GM18511 (cell line): Measurements from ENCODE around the gene NFXL1.

Experiments used
- ATAC-seq: cut with Tn5 transposase; IDR thresholded peaks from one replicate; pipeline ENCODE4 v1.9.1; 2021; ENCODE audit warnings: mild to moderate bottlenecking, moderate library complexity; ENCODE audit not compliant: unreplicated experiment

Gene NFXL1

DNA sequence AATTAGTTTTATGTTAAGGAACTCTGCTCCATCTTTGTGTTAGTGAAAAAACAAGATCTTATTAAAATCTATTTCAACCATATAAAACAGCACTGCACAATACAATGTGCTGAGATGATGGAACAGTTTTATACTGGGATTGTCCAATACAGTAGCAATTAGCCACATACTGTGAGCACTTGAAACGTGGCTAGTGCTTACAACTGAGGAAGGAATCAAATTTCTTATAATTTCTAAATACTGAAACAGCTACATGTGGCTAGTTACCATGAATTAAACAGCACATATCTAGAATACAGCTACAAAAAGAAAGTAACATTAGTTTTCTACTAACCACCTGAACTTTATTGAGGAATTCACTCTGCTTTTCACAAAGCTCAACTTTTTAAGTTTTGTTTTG, 14.7 kb downstream of the NFXL1 start:
- no peak for ATAC-seq

DNA sequence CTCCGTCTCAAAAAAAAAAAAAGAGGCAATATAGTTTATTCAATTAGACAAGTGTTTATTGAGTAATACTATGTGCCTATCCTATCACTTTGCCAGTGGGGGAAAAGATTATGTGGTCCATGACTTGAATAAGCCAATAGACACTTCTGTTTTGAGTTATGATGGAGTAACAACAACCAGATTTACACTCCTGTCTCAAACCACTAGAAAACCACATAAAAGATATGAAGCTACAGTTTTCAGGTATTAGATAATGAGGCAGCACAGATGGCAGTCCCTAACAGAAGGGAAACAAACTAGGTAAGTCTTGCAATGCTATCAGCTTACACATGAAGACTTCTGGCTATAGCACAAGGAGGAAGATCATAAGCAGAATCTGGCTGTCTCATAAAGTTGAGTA, 22.5 kb downstream of the NFXL1 start:
- no peak for ATAC-seq

DNA sequence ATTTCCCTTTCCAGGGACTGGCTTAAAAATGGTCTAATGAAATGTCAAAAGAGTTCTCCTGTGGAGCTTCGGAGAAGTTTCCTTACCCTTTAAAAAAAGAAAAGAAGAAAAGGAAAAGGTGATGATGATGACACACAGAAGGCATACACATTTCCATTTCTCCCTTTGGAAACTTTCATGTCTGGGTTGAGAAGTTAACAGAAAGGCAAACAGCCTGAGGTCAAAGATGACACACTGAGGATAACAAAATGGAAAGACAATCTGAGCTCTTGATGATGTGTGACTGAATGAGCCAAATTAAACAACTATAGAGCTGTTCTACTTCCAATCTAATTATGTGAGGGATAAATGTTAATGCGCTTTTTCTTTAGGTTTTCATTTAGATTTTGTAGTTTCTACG, 32.2 kb downstream of the NFXL1 start:
- no peak for ATAC-seq

DNA sequence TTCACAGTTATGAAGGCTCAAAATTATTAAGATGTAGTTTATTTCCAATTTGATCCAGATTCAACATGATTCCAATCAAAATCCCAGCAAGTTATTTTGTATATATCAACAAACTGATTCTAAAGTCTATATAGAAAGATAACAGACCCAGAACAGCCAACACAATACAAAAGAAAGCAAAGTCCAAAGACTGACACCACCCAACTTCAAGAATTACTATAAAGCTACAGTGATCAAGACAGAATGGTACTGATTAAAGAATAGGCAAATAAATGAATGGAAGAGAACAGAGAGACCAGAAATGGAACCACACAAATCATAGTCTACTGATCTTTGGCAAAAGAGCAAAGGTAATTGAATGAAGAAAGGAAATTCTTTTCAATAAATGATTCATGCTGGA, 34.9 kb downstream of the NFXL1 start:
- no peak for ATAC-seq

DNA sequence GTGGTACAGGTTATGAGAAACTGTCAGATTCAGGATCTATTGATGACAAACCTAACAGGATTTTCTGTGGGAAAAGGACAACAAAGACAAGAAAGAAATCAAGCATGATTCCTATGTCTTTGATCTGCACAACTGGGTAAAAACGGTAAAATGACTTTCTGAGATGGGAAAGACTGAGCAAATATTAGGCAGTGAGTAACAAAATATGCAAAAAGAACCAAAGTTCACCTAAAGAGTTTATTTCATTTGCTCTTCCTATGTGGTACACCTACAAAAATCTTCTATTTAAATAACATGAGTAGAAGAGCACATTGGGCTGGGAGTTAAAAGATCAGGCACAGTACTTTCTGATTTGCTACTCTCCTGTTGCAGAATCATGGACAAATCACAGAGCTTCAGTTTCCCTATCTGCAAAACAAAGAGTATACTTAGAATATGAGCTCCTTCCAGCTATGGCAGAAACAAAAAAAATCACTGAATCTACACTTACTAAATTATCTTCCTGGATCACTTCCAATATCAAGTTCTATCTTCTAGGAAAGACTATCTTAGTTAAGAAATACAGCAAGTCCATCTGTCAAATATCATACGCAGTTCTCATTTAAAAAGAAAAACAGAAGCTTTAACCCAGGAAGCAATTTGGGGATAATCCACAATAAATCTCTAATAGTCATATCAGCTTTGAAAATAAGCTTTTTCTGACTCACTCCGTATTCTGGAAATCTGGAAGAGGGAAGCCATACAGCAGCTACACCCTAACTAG, 37.4 kb downstream of the NFXL1 start:
- ATAC-seq: no peak

DNA sequence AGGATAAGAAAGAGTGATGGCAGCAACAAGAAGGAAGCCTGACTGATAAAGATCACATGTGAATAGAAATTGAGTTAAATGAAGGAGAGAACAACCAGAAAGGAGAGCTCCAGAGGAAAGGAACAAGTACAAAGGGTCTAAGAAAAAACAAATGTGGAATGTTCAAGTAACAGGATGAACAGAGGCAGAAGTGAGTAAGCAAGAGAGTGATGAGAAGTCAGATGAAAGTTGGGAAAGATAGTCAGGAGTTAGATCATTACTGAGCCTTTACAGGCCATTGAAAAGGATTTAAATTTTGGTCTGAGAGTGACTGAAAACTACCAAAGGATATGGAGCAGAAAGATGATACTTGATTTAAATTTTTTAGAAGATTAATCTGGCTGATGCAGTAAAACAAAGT, 38.1 kb downstream of the NFXL1 start:
- no peak for ATAC-seq

DNA sequence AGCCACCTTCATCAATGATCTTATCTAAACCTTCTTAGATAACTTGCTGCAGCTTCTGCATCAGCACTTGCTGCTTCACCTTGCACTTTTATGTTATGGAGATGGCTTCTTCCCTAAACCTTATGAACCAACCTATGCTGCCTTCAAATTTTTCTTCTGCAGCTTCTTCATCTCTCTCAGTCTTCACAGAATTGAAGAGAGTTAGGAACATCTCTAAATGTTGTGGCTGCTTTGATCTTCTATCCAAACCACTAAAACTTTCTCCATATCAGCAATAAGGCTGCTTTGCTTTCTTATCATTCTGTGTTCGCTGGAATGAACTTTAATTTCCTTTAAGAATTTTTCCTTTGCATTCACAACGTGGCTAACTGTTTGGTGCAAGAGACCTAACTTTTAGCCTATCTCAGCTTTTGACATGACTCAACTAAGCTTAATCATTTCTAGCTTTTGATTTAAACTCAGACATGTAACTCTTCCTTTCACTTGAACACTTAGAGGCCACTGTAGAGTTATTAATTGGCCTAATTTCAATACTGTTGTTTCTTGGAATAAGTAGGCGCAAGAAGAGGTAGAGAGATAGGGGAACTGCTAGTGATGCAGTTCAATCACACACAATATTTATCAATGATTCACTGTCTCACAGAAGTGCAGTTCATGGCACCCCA, 40.4 kb downstream of the NFXL1 start:
- ATAC-seq: no peak

DNA sequence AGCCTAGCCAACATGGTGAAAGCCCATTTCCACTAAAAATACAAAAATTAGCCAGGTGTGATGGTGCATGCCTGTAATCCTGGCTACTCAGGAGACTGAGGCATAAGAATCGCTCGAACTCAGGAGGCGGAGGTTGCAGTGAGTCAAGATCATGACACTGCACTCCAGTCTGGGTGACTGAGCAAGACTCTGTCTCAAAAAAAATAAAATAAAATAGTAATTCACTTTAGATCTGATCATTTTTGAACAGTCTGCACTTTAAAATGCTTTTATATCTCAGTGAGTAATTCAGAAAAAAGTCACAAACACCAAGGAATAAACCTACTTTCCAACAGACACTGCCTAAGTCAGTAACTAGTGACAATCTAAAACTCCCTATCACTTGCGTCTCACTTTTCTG, 50.9 kb downstream of the NFXL1 start:
- ATAC-seq: no peak

DNA sequence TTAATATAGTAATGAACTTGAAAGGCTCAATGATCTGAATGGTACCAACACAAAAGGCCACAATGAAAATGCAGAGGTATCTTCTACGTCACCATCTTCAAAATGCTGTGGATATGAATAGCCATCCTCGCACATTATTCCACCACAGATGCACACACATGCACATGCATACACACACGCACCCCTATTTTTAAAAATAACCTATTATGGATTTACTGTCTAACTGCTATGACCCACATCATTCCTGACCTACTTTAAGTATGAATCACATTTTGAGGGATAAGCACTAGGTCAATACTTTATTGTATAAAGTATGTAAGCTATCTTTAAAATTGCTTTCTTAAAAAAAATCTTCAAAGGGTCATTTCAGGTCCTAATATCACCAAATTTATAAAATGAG, 52.1 kb downstream of the NFXL1 start:
- no peak for ATAC-seq

DNA sequence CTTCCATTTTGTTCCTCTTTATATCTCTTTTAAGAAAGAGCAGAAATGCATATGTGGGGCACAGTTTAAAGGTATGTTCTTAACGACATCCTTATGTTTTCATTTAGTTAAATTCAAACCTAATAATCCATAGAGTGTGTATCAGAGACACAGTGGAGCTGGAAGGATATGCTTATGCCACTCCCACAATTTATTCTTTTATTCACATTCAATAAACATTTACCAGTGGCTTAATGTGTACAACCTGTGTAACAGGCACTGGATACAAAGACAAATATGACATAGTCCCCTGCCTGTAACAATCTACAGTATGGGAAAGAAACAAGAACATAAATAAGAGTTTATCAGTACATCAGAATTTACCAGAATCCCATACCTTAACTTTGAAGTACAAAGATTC, 54.1 kb downstream of the NFXL1 start:
- ATAC-seq: no peak

DNA sequence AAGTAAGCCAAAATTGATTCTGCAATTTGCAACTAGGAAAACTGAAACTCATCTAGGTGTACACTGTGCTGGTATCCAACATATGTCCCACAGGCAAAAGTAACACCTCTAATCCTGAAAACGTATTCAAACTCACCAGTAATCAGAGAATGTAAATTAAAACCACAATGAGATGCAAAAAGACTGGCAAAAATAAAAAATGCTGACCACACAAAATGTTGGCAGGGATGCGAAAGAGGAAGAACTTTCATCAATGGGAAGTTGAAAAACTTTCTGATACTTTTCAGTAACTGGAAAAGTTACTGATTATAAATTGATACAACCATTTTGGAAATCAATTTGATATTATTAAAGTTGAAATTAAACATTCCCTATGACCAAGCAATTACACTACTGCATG, 56.4 kb downstream of the NFXL1 start:
- ATAC-seq: no peak

DNA sequence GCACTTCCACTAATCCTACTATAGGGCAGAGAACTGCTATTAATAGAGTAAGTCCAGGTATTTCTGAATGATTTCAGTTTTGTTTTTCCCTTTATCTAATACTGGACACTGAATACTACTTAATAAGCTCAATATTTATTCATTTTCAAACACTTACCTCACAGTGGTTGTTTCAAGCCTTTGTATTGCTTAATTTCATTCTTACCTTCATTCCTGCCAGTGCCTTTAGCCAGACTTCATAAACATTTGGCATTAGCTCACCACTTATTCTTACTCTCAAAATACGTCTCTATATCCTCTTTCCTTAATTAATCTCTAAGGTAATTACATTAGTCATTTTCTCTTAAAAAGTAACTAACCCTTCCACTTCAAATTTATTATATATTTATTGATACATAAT, 57.7 kb downstream of the NFXL1 start:
- ATAC-seq: no peak

DNA sequence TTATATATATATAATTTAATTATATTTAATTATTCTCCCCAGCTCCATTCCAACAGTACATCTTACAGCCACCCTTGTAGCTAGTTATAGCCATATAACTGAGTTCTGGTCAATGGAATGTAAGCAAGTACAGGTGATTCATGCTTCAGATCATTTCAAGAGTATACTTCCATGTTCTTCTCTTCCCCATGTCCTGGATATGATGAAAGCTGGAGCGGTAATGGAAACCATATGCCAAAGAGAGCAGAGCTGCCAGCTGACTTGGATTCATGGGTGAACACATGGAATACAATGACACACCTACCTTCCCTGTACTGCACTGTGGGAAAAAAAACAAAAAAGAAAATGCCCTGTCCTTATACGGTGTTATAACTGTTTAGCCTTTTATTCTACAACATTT, 59.0 kb downstream of the NFXL1 start:
- ATAC-seq: no peak

DNA sequence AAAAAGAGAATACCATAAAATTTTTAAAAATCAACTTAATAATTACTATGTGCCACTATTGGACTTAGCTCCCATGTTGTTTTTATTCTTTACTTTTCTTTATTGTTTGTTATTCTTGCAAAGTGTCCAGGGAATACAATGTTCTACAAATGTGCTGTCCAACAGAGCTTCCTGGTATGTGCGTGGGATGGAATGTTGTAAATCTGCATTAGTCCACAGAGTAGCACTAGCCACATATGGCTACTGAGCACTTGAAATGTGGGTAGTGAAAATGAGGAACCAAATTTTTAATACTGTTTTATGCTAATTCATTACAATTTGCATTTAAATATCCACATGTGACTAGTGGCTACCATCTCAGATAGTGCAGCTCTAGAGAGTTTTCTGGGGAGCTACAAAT, 62.2 kb downstream of the NFXL1 start:
- ATAC-seq: no peak

DNA sequence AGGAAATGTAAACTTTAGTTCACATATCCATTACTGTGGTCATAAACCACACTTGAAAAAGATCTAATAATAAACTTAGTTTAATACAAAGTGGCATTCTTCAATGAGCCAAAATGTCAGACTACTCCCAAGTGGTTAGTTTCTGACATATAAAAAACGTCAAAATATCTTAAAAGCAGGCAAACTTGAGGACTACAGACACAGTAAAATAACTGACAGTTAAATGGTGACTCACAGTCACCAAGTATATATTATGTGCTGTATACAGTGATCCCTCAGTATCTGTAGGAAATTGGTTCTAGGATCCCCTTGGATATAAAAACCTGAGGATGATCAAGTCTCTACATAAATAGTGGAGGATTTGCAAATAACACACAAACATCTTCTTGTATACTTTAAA, 64.9 kb downstream of the NFXL1 start:
- ATAC-seq: no peak

DNA sequence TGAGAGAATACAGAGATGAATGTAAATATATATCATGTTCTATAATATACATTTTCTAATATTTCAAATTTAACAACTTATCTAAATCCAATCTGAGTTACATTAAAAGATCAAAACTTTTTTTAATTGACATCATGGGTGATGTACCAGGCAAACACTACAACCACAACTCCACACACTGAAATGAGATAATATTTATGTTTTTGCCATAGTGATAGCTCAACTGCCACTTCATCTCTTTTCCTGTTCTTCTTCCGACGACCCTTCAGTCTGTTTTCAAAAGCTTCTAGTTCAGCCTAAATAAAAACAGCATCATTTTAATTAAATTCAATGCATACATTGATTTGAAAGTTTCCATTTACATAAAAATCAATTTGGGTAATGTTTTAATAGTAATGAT, 66.3 kb downstream of the NFXL1 start:
- ATAC-seq: no peak

DNA sequence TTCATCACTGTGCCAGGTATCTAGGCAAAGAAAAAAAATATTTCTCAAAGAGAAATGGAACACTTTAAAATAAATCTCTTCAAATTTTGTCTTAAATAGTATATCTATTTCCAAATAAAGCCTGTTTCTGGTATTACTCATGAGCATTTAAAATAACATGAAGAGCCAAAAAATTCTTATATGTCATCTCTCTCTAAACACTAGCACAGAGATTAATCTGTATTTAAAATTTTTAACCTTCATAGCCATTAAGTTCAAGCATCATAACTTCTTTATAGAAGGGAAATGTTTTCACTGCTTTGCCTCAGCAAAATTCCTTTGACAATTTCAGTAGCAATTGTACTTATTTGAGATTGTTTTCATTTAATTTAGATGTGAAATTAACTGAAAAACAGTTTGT, 71.4 kb downstream of the NFXL1 start:
- no peak for ATAC-seq

DNA sequence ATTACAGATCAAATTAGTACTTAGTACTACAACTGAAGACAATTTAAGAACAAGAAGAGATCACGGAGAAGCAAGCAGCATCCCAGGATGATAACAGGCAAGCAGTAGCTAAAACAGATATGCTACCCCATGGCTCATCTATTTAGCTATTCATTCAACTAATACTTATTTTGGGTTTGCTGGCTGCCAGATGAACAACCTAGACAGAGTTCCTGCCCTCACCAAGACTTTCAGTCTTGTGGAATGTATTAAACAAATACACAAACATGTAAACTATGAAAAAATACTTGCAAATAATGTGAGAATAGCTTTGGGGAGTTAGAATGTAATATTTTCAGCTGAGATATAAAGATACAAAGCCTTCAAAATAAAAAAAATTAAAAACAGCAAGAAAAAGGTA, 74.1 kb downstream of the NFXL1 start:
- no peak for ATAC-seq

DNA sequence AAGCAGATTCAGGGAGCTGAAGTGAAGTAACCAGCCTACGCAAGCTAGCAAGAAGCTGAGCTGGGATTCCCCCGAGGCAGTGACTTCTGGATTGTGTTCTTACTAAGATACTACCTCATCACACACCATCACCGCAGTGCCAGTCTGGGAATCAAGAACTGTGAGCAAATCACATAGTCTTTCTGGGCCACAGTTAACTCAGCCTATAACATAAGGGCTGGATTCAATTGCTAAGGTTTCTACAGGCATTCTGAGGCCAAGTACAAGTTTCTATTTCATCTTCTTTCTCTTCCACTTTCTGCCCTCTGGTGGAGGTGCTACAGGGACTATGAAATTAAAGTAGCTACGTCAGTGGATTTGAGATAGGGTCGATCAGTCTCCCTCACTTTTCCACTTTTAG, 75.1 kb downstream of the NFXL1 start:
- ATAC-seq: peak; percentile 51

DNA sequence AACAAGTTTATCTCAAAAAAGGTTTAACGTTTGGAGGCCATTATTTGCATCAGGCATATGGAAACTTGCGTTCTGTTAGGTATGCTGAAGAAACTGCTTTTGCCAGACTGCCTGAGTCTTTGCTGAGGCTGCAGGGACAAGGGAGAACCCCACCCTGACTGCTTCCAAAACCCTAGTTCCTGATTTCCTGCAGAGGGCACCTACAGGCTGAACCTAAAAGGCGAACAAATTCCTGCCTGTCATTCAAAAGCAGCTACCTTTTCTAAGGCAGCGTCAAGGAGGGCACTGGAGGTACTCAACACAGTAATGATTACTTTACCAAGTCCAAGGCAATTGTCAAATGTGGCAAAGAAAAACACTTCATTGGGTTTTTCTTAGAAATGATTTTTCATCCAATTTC, 75.9 kb downstream of the NFXL1 start:
- ATAC-seq: no peak

DNA sequence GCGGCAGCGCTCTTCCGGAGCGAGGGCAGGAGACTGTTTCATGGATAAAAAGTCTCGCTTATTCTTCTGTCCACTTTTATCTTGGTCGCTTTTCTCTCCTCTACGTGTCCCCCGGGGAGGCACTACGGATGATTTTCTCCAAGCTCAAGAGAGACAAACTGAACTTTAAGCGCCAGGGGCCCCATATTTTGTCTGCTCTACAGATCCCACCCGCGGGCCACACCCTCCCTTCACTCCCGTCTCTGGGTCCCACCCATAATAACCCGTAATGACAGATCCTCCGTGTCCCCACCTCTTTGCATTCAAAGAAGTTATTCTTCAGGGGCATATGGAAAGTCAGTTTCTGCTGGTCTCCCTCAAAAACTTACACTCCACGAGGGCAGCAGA, 76.5 kb downstream of the NFXL1 start, which contains the start of gene CORIN:
Gene CORIN, minus strand, starts transcription at position 160 of the 387 bp plus-strand sequence. Its CDS starts 118 bp downstream, at position 42.
- ATAC-seq: no peak

DNA sequence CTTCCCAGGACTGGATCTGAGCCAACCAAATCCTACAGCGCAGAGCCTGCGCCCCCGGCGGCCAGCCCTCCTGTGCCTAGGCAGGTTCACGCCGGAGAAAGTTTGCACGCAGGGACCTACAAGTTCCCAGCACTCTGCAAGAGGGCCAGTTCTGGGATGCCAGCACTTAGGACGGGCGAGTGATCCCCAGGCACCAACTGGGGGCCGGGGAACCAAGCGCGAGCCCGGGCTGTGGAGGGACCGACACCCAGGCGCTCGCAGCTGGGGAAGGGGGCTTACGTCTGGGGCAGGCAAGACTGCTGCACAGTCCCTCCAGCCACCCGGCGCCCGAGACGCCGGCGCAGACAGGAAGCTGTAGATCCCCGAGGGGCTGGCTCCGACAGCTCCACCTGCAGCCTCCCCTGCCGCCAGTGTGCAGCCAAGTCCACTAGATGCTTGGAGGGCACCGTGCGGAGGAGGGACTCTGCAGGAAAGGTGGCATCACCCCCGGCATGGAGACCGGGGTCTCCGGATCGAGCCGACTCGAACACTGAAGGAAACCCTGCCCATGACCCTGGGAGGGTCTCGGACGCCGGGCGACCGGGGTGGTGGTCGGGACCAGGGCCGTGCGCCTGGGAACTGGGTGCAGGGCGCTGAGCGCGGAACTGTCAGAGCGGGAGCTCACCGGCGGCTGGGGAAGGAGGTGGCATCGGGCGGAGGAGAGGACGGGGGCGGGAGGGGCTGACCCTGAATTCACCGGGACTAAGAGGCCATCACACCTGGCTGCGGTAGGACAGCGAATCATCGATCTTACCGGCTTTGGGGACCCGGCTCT, 77.1 kb downstream of the NFXL1 start:
- ATAC-seq: peak; percentile 71
